Activated T-cell treated with anti-CD3 and anti-CD28 coated beads, Interleukin-2, amount 50 U/mL, for 72 hours (primary cell): ENCODE data around the gene JADE1. TPM values are rescaled to one million over a fixed set of nuclear protein-coding genes. Genes with fewer than 3 reads are reported as not detected.

Experiments used
- ATAC-seq, 2 donors: fragments of 150-1000 bp; cut with Tn5 transposase; replicated peaks in 1 of 2; 2 replicates each; pipeline ENCODE4 v1.10.0; 2021; ENCODE audit warnings: moderate library complexity in 2 of 2, mild to moderate bottlenecking in 1 of 2
- DNase-seq, 2 donors: peaks; one replicate each; pipeline ENCODE4 v3.0.0; 2021 to 2022; ENCODE audit warnings: mixed read lengths in 1 of 2
- H3K27ac Mint-ChIP-seq: one replicate; pipeline ENCODE4 v1.8.0; 2022; ENCODE audit warnings: mild to moderate bottlenecking, moderate library complexity, mixed read lengths
- H3K27me3 Mint-ChIP-seq: one replicate; pipeline ENCODE4 v1.8.0; 2022; ENCODE audit warnings: low read depth, mixed read lengths
- H3K36me3 Mint-ChIP-seq, 2 donors: one replicate each; pipeline ENCODE4 v1.8.0; 2022; ENCODE audit warnings: mixed read lengths in 2 of 2, mild to moderate bottlenecking in 1 of 2; ENCODE audit not compliant: insufficient read depth in 2 of 2
- H3K4me1 Mint-ChIP-seq: one replicate; pipeline ENCODE4 v1.8.0; 2022; ENCODE audit warnings: low read depth, mixed read lengths
- H3K4me3 Mint-ChIP-seq, 2 donors: one replicate each; pipeline ENCODE4 v1.8.0; 2022; ENCODE audit warnings: mild to moderate bottlenecking in 2 of 2, mixed read lengths in 2 of 2, moderate library complexity in 2 of 2
- H3K9me3 Mint-ChIP-seq, 2 donors: one replicate each; pipeline ENCODE4 v1.8.0; 2022; ENCODE audit warnings: mixed read lengths in 2 of 2
- total RNA-seq, 2 donors: library from RNA; stranded (reverse); gene quantifications; one replicate each; pipeline ENCODE4 v1.2.3, GENCODE V29; 2022

JADE1 gene
- total RNA-seq, 2 donors from 2014 or later, result 30.0 to 34.9 TPM

DNA sequence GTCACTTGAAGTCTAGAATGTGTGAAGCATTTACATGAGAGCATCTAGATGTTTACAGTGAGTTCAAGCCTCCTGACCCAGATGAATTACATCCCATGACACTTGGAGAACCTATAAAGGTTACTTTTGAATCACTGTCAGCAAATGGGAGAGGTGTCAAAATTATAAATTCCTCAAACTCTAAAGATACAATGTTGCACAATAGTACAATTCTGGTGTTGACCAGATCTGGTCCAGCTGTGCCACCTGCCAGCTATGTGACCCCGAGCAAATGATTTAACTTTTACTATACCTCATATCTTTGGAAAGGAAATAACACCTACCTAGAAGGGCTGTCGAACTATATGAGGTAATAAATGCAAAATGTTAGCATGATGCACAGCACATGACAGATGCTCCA is 69.8 kb downstream of the JADE1 start:
- H3K27me3 Mint-ChIP-seq, result no peaks in the 10 kb centered on the region
- no peak overlapping the region for H3K27ac Mint-ChIP-seq
- H3K36me3 Mint-ChIP-seq, result peaks cover 0 to 2% of the 10 kb centered on the region in 2 donors
- ATAC-seq (no peak), DNase-seq (no peak)
- H3K9me3 Mint-ChIP-seq, result no peaks in the 10 kb centered on the region
- H3K4me3 Mint-ChIP-seq, result no peak overlapping the region
- no peaks in the 10 kb centered on the region for H3K4me1 Mint-ChIP-seq

DNA sequence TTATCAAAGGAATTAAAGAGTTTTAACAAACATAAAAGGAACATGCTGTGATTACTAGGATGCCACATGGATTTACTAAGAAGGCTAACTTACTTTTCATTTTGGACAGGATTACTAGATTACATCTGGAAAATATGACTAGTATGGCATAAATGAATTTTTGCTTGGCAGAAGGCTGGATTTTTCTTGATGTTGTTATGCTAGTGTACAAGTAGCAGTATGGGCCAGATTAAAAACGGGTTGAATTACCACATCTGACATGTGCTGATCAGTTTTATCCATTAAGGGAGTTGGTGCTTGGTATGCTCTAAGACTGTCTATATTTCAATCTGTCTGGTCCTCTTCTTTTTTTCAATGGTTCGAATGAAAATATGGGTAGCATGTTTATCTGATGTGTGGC is 70.5 kb downstream of the JADE1 start:
- H3K36me3 Mint-ChIP-seq, result peaks cover 0 to 2% of the 10 kb centered on the region in 2 donors
- H3K4me1 Mint-ChIP-seq, result no peaks in the 10 kb centered on the region
- ATAC-seq (no peak), DNase-seq (no peak)
- no peaks in the 10 kb centered on the region for H3K27me3 Mint-ChIP-seq
- H3K27ac Mint-ChIP-seq, result no peak overlapping the region
- H3K9me3 Mint-ChIP-seq, result no peaks in the 10 kb centered on the region
- H3K4me3 Mint-ChIP-seq, result no peak overlapping the region

DNA sequence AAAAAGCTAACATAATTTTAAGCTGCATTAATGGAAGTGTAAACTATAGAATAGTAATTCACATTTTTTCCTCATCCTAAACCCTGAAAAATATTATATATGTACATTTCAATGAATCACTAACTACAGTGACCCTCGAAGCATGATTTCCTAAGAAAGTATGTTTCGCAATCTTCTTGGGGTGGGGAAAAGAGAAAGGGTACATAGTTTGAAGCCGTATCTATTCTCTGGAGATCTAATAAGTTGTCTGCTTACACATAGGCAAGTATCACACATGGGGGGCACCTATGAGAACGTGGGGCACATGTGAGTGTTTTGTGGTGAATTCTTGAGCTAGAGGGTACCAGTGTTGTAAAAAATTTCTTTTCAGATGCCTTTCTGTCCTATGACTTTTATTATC is 71.2 kb downstream of the JADE1 start:
- Mint-ChIP-seq H3K4me1 (no peaks in the 10 kb centered on the region), H3K4me3 (no peak overlapping the region), H3K27me3 (no peaks in the 10 kb centered on the region), H3K27ac (no peak overlapping the region), H3K9me3 (no peaks in the 10 kb centered on the region), H3K36me3 (peaks cover 0 to 2% of the 10 kb centered on the region in 2 donors)
- ATAC-seq (no peak), DNase-seq (no peak)

DNA sequence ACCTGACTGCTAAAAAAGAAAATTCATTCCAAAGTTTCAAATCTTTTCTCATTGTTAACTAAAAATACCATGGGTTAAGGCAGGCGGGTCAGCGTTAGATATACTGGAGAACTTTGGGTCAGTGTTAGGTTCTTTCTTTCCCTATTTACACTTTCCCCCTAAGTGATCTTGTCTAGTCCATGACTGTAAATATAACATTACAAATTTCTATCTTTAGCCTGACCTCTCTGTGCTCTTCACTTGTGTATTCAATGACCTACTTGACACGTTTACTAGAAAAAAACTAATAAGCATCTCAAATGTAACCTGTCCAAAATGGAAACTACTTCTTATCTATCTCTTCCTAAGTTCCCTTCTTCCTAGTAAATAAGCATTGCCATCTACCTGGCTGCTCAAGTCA is 95.3 kb downstream of the JADE1 start:
- DNase-seq (no peak), ATAC-seq (no peak)
- no peaks in the 10 kb centered on the region for H3K9me3 Mint-ChIP-seq
- peaks cover 0 to 3% of the 10 kb centered on the region in 2 donors for H3K36me3 Mint-ChIP-seq
- no peak overlapping the region for H3K27ac Mint-ChIP-seq
- peaks cover 5% of the 10 kb centered on the region for H3K4me1 Mint-ChIP-seq
- no peak overlapping the region for H3K4me3 Mint-ChIP-seq
- H3K27me3 Mint-ChIP-seq, result no peaks in the 10 kb centered on the region

DNA sequence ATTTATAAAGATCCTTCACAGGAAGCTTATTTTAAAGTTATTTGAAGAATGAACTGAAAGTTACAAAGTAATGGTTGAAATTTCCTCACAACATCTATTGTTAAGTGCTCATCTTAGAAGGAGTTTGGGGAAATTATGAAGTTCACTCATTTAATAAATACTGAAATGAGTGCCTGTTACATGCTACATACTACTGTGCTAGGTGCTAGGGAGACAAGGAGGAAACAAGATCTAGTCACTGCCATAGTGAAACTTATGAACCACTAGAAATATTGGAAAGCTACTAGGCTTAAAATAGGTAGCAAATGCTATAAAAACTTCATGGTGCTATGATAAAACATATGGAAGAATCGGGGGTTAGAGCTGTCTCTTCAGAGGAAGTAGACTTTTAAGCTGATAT is 97.1 kb downstream of the JADE1 start:
- no peak for ATAC-seq
- Mint-ChIP-seq H3K27ac (no peak overlapping the region), H3K9me3 (no peaks in the 10 kb centered on the region), H3K27me3 (no peaks in the 10 kb centered on the region), H3K36me3 (peaks cover 0 to 2% of the 10 kb centered on the region in 2 donors), H3K4me1 (peaks cover 5% of the 10 kb centered on the region), H3K4me3 (no peak overlapping the region)
- no peak for DNase-seq

DNA sequence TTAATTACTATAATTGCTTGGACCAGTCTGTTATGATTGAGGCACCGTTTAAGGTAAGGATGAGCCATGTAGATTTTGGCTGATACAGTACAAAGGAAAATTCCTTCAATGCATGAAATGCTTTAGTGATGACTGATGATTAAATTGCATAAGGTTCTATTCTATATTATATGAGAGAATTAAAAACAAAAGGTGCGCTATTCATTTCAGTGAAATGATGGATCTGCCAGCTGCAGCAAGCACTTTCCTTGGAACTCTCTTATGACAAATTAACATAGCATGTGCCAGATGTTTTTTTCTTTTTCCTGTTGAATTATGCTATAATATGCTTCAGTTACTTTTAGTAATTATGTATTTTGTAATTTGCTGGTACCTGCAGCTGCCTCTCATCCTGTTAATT is 98.5 kb downstream of the JADE1 start:
- no peaks in the 10 kb centered on the region for H3K27me3 Mint-ChIP-seq
- no peak overlapping the region for H3K27ac Mint-ChIP-seq
- no peaks in the 10 kb centered on the region for H3K9me3 Mint-ChIP-seq
- H3K4me3 Mint-ChIP-seq, result no peak overlapping the region
- peaks cover 5% of the 10 kb centered on the region for H3K4me1 Mint-ChIP-seq
- no peaks in the 10 kb centered on the region for H3K36me3 Mint-ChIP-seq
- no peak for ATAC-seq
- no peak for DNase-seq

DNA sequence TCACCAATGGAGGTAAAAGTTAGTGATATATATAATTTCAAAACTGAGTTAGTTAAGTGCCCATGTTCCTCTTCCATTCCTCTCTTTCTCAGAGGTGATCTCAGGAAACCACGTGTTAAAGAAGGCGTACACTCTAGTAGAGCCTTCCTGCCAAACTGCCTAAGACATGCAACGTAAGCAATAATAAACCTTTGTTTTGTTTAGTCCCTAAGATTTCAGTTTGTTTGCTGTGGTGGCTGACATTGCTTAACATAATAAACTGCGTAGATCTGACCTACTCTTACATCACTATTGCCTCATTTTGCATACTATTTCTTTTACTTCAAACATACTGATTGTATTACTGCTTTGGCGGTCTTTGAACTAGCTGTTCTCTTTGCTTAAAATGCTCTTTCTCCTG is 99.2 kb downstream of the JADE1 start:
- no peak for DNase-seq
- H3K27ac Mint-ChIP-seq, result no peak overlapping the region
- H3K4me1 Mint-ChIP-seq, result peaks cover 5% of the 10 kb centered on the region
- no peaks in the 10 kb centered on the region for H3K9me3 Mint-ChIP-seq
- H3K4me3 Mint-ChIP-seq, result no peak overlapping the region
- no peak for ATAC-seq
- no peaks in the 10 kb centered on the region for H3K36me3 Mint-ChIP-seq
- no peaks in the 10 kb centered on the region for H3K27me3 Mint-ChIP-seq

DNA sequence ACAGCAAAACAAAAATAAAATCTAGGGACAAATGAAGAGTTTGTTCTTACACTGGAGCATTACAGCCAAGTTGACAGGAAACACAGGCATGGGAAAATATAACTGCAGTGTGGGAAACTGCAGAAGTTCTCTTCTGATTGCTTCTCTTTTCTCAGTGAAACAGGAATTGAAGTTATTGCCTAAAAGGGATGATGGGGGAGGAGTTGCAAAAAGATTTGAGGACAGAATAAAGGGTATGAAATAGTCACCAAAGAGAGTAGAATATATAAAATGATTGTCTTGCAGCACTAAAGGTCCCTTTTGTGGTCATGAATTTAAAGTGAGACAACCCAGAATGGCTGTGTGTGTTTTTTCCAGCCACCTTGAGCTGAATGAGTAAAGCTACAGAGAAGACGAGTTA is 103.7 kb downstream of the JADE1 start:
- H3K27me3 Mint-ChIP-seq, result no peaks in the 10 kb centered on the region
- H3K4me1 Mint-ChIP-seq, result peaks cover 6% of the 10 kb centered on the region
- ATAC-seq, result no peak
- no peaks in the 10 kb centered on the region for H3K36me3 Mint-ChIP-seq
- no peak for DNase-seq
- H3K4me3 Mint-ChIP-seq, result no peak overlapping the region
- no peaks in the 10 kb centered on the region for H3K9me3 Mint-ChIP-seq
- H3K27ac Mint-ChIP-seq, result no peak overlapping the region

DNA sequence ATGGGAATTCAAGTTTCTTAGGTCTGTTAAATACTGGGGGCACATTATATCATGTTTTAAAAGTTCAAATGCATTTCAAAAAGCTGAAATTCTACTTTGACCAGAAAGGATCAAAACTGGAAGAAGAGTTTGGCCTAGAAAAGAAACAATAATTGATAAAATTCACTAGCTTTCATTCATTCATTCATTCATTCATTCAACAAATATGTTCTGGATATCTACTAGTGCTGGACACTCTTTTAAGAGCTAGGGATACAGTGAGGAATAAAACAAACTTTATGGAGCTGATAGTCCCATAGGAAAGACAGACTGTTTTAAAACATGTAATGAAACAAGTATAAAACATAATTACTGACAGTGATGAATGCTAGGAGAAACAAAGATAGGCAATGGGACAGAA is 106.0 kb downstream of the JADE1 start:
- no peaks in the 10 kb centered on the region for H3K27me3 Mint-ChIP-seq
- H3K4me3 Mint-ChIP-seq, result no peak overlapping the region
- peaks cover 11% of the 10 kb centered on the region for H3K4me1 Mint-ChIP-seq
- ATAC-seq, result no peak
- no peaks in the 10 kb centered on the region for H3K9me3 Mint-ChIP-seq
- H3K27ac Mint-ChIP-seq, result no peak overlapping the region
- no peaks in the 10 kb centered on the region for H3K36me3 Mint-ChIP-seq
- DNase-seq, result no peak

DNA sequence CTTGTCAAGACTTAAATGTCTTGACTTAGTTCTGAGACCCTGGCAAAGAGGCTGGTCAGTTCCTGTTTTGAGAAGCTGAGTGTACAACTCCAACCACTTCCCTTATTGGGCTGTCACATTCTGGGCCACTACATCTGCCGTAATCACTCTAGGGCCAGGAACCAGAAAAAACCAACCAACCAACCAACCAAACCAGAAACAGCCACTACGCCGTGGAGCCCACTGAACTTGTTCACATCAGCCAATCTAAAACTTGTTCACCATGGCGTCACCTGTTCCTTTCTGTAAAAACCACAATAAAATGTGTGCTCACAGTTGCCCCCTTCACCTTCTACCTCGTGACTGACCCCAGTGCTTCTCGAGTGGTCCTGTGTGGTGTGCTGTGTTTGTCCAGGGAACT is 107.3 kb downstream of the JADE1 start:
- no peaks in the 10 kb centered on the region for H3K27me3 Mint-ChIP-seq
- H3K4me1 Mint-ChIP-seq, result peaks cover 11% of the 10 kb centered on the region
- ATAC-seq, result peak in 1 of 2 donors; percentile 32
- H3K36me3 Mint-ChIP-seq, result no peaks in the 10 kb centered on the region
- no peaks in the 10 kb centered on the region for H3K9me3 Mint-ChIP-seq
- H3K4me3 Mint-ChIP-seq, result no peak overlapping the region
- H3K27ac Mint-ChIP-seq, result peak overlapping the region; percentile 42
- DNase-seq, result no peak

DNA sequence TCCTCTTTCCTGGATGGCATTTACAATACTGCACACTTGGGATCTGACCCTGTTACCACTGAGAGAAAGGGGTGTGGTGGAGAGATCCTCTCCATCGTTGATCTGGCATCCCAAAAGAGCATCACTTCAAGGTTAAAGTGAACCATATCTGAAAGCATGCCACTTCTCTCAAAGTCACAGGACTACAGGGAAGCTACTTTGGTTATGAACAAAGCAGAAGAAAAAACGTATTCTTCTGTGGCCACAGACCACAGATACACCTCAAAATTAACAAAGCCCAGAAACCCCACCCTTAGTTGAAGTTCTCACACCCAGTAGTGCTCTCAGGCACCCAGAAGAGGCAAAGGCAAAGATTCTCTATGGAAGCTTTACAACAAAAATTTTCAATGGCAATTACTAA is 108.3 kb downstream of the JADE1 start:
- H3K4me1 Mint-ChIP-seq, result peaks cover 11% of the 10 kb centered on the region
- H3K27ac Mint-ChIP-seq, result peak overlapping the region; percentile 45
- DNase-seq, result no peak
- H3K9me3 Mint-ChIP-seq, result no peaks in the 10 kb centered on the region
- no peak overlapping the region for H3K4me3 Mint-ChIP-seq
- no peaks in the 10 kb centered on the region for H3K27me3 Mint-ChIP-seq
- peak in 1 of 2 donors; percentile 25 for ATAC-seq
- H3K36me3 Mint-ChIP-seq, result no peaks in the 10 kb centered on the region

DNA sequence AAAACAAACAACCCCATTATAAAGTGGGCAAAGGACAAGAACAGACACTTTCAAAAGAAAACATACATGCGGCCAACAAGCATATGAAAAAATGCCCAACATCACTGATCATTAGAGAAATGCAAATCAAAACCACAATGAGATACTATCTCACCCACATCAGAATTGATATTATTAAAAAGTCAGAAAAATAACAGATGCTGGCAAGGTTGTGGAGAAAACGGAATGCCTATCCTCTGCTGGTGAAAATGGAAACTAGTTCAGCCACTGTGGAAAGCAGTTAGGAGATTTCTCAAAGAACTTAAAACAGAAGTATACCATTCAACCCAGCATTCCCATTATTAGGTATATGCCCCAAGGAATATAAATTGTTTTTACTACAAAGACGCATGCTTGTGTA is 112.5 kb downstream of the JADE1 start:
- no peak overlapping the region for H3K27ac Mint-ChIP-seq
- H3K36me3 Mint-ChIP-seq, result peaks cover 0 to 8% of the 10 kb centered on the region in 2 donors
- ATAC-seq (no peak), DNase-seq (no peak)
- H3K4me1 Mint-ChIP-seq, result peaks cover 11% of the 10 kb centered on the region
- H3K9me3 Mint-ChIP-seq, result no peaks in the 10 kb centered on the region
- H3K27me3 Mint-ChIP-seq, result no peaks in the 10 kb centered on the region
- no peak overlapping the region for H3K4me3 Mint-ChIP-seq
